Stimulated activated CD8-positive, alpha-beta memory T cell treated with anti-CD3 and anti-CD28 coated beads, Interleukin-12 subunit alpha, Interleukin-12 subunit beta, amount 100 ng/mL, for 24 hours (primary cell): ENCODE data around the gene UHRF2.
"Not testable (repeated sequence)": the region's sequence is repeated elsewhere in the genome, so short reads cannot be mapped to it uniquely, and the experiment has no call there.

Experiments used
- DNase-seq: peaks from one replicate; pipeline ENCODE4 v3.0.0-alpha.2; 2020; ENCODE audit errors: extremely low read depth

Gene UHRF2

GRCh38 chr9:6412487-6413364, at the start of gene UHRF2:
UHRF2 (plus strand) TSS chr9:6413199; CDS start chr9:6413491, 292 bp downstream.
- DNase-seq = peak; percentile 99

GRCh38 chr9:6367128-6367890, 45.7 kb upstream of the UHRF2 start:
- no peak for DNase-seq

- DNase-seq = no peak
These were observed 44.2 kb upstream of the UHRF2 start for GRCh38 chr9:6368831-6369230.

- DNase-seq = not testable (repeated sequence)
These were observed 31.5 kb upstream of the UHRF2 start for GRCh38 chr9:6381477-6382012.

GRCh38 chr9:6382681-6383080, 30.3 kb upstream of the UHRF2 start:
- DNase-seq = no peak

- DNase-seq = no peak
These were observed 29.3 kb upstream of the UHRF2 start for GRCh38 chr9:6383551-6384225.

GRCh38 chr9:6384732-6385131, 28.3 kb upstream of the UHRF2 start:
- DNase-seq = no peak

GRCh38 chr9:6399071-6399470, 13.9 kb upstream of the UHRF2 start:
- no peak for DNase-seq

- DNase-seq = no peak
These were observed 7.6 kb upstream of the UHRF2 start for GRCh38 chr9:6405371-6405770.

GRCh38 chr9:6407778-6408177, 5.2 kb upstream of the UHRF2 start:
- DNase-seq = no peak

- DNase-seq = no peak
These were observed 4.7 kb upstream of the UHRF2 start for GRCh38 chr9:6408320-6408719.

GRCh38 chr9:6409811-6410210, 3.2 kb upstream of the UHRF2 start:
- DNase-seq = no peak

GRCh38 chr9:6410633-6411032, 2.4 kb upstream of the UHRF2 start:
- no peak for DNase-seq

GRCh38 chr9:6413365-6414246, 607 bp downstream of the UHRF2 start:
- no peak for DNase-seq

- no peak for DNase-seq
These were observed 1.2 kb downstream of the UHRF2 start for GRCh38 chr9:6414247-6414641.

- no peak for DNase-seq
These were observed 2.3 kb downstream of the UHRF2 start for GRCh38 chr9:6415266-6415665.

- no peak for DNase-seq
These were observed 4.2 kb downstream of the UHRF2 start for GRCh38 chr9:6417186-6417585.

GRCh38 chr9:6418764-6419163, 5.8 kb downstream of the UHRF2 start:
- no peak for DNase-seq

- no peak for DNase-seq
These were observed 11.9 kb downstream of the UHRF2 start for GRCh38 chr9:6424940-6425339.

- no peak for DNase-seq
These were observed 13.1 kb downstream of the UHRF2 start for GRCh38 chr9:6426117-6426516.
